ENCODE measurements around the gene ATF7. TPM values are rescaled to one million over a fixed set of nuclear protein-coding genes. Genes with fewer than 3 reads are reported as not detected.

Gene ATF7
- polyA plus RNA-seq, 3 donors: 37.9 to 49.9 (median 47.4) TPM

DNA sequence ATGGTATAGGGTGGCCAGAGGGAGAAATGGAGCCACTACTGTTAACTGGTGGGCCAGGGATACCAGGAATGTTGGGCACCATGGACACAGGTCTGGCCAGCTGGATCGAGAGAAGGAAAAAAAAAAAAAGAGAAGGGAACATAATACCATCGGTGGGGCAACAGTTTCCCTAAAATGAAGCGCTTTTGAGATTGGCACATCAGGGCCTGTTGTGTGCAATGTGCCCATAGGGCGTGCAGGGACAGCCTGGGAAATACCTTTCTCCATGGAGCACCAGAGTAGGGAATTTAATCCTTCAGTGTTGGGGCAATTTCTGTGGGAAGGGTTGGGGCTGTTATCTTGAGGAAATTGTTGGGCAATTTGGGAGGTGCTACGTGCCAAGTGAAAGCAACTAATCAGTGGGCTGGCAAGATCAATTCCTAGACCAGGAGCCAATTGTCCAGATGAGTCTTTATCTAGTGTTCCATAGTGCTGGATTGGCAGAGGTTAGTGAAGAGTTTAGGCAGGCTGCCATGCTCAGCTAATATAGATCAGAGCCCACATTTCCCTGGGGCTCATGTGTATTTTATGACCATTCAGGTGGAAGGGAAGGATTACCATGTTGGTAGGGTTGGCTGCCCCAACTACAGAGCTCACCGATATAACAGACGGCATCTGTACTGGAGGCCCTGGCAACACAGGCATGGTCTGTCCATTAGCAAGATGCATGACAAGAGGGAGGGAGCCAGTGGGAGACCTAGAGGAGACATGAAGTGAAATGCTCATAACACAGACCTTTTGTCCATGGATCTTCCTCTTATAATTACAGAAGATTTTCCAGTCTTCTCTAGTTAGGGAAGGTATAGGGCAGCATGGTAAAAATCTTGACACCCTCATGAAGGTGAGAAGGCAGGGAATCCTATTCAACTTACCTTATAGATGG, 93.4 kb downstream of the ATF7 start:
- no peak for DNase-seq

DNA sequence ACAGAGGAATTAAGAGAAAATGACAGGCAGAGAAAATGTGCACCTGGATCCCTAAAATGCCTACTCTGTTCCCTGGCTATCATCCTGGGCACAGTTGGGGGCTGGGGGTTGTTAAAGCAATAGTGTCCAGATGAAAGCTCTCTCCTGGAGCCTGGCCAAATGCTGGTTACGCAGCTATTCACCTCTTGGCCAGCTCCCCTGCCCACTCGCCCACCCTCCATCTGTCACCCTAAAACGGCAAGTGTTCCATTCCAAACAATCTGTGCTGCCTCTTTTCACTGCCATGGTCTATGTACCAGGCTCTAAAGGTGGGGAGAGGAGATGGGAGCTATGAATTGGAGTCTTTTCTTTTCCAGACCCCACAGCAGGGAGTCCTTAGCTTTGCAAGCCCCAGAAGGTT, 94.2 kb downstream of the ATF7 start:
- DNase-seq: no peak

- DNase-seq: no peak
Measured at GRCh38 chr12:53530920-53531319, 95.3 kb downstream of the ATF7 start.

DNA sequence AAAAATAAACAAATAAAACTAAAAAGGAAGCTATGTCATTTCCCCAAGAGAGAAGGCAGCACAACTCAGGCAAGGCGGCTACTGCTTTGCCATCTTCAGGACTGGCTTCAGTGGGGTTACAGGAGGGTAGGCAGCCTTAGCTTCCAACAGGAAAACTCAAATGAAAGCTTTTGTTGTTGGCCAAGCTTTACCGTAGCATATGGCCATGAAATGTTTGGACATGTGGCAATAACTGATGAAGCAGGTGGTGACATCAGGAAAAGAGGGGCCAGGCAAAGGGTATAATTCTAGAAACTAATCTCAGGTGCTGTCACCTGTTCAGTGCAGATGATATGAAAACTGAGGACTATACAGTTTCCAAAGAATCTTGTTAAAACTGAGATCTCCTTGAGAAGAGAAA, 96.1 kb downstream of the ATF7 start:
- DNase-seq: no peak

GRCh38 chr12:53524476-53524875, 101.7 kb downstream of the ATF7 start:
- DNase-seq: no peak

DNA sequence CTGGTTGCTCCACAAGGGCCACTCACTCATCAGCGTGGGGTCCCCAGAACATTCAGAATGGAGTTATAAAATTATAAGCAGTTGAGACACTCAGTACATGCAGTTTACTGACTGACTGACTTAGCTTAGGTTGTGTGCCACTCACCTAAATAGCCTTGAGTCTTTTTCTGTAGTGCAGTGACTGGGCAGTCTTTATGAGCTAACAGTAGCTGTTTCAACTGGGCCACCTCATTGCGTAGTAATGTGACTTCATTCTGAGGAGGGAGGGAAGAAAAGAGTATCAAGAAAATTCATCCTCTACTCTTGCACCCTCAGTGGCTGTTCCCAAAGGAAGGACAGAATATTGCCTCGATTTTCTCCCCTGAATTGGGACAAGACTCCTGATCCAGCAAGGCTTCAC, 103.1 kb downstream of the ATF7 start:
- DNase-seq: no peak

- DNase-seq: no peak
Measured at GRCh38 chr12:53518381-53518780, 107.8 kb downstream of the ATF7 start.

GRCh38 chr12:53516758-53517455, 109.3 kb downstream of the ATF7 start:
- no peak for DNase-seq

DNA sequence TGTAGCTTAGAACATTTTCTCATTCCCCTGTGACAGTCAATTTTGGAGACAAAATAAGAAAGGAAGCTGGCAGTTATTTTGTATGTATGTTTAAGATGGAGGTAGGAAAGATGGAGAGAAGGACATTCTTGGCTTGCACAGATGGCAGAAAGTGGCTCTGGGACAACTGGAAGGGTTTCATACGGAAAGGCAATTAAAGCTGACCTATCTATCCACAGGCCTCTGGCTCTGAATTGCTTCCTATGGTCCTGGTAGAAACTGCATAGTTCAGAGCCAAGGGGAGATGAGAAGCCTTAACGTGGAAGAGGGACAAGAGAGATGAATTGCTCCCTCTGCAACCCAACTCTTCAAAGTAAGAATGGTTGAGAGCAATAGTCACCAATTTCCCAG, 110.9 kb downstream of the ATF7 start:
- DNase-seq: no peak

- DNase-seq: no peak
Measured at GRCh38 chr12:53514628-53515290, 111.4 kb downstream of the ATF7 start.

- DNase-seq: no peak
Measured at GRCh38 chr12:53513712-53514410, 112.3 kb downstream of the ATF7 start.

- DNase-seq: no peak
Measured at GRCh38 chr12:53510181-53510812, 115.9 kb downstream of the ATF7 start.

- peak; percentile 84 for DNase-seq
Measured at GRCh38 chr12:53508534-53509170, 117.5 kb downstream of the ATF7 start.

DNA sequence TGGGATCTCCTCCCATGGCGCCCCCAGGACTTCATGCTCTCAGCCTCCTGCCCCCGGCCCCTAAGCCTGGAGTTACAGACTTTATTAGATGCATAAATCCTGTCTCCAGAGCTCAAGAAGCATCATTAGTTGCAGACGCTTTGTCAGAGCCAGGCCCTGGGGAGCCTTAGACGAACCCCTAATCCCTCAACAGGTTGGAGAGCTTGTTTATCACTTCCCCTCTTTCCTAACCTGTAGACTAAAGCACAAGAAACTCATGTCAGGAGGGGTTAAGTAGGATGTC, 118.6 kb downstream of the ATF7 start:
- DNase-seq: no peak

DNA sequence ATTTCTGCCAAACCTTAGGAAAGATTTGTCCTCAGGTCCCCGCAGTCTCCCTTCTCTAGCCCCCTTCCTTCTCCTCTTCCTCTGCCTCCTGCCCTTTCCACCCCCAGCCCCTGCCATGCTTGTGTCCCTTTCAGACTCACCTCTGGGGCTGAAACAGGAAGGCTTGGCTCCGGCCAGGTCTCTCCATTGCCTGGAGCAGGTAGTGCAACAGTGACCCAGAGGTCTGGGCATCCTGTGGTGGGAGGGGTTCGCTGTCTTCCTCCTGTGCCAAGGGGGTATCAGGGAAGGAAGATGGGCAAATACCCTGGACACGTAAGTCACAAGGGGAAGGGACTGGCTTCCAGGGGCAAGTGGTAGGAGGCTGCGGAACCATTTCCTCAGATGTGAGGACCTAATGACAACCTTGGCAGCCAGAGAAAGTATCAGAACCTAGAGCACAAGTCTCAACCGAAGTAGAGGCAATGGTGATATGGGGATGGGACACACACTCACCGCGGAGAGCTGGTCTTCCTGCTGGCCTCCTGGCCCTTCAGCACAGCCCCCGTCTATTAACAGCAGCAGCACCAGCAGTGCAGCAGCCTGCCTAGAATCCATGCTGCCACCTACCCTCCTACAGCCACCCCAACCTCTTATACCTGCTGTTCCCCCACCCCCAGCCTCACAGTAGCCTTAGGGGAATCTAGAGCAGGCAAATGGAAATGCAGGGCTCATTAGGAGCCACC, 119.1 kb downstream of the ATF7 start, which contains the start of gene NPFF:
Gene NPFF (minus strand): TSS at position 604 of the 722 bp plus-strand sequence. CDS start 10 bp downstream, at position 594.
- DNase-seq: no peak

- no peak for DNase-seq
Measured at GRCh38 chr12:53506450-53506785, 119.8 kb downstream of the ATF7 start.

GRCh38 chr12:53505555-53506449, 120.4 kb downstream of the ATF7 start:
- no peak for DNase-seq

DNA sequence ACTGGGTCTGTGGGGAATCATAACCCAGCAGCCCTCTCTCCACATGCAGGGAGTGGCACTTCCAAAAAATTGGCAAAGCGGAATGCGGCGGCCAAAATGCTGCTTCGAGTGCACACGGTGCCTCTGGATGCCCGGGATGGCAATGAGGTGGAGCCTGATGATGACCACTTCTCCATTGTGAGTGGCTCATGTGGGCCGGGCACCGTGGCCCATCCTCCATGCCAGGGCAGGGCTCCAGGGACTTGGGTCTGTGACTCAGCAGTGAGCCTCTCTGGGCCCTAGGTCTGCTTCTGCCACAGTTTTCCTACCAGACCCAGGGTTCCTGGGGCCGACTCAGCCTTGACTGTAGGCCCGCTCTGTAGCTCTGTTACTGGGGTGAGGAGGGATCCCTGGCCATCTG, 121.1 kb downstream of the ATF7 start:
- no peak for DNase-seq

Data from renal pelvis (tissue), 4 donors.